Measurements from ENCODE around the gene LAPTM4A.
A peak's percentile ranks its signal among the peaks of the same experiment; 100 is the strongest.
"Not testable (repeated sequence)": the region's sequence is repeated elsewhere in the genome, so short reads cannot be mapped to it uniquely, and the experiment has no call there.

The LAPTM4A gene

GRCh38 chr2:20054119-20054518 is 2.7 kb upstream of the LAPTM4A start:
- DNase-seq (ENCODE audit: low read depth, low spot score), result no peak
- no peak overlapping the region for H3K27ac ChIP-seq

GRCh38 chr2:20052861-20053281 is 1.4 kb upstream of the LAPTM4A start:
- H3K27ac ChIP-seq, result peak overlapping the region; percentile 96
- no peak for DNase-seq (ENCODE audit: low read depth, low spot score)

GRCh38 chr2:20052229-20052851 is 912 bp upstream of the LAPTM4A start:
- DNase-seq (ENCODE audit: low read depth, low spot score), result no peak
- peak overlapping the region; percentile 96 for H3K27ac ChIP-seq

- peak overlapping the region; percentile 96 for H3K27ac ChIP-seq
- no peak for DNase-seq (ENCODE audit: low read depth, low spot score)
Measured at GRCh38 chr2:20050646-20051531, 539 bp downstream of the LAPTM4A start.

- peak overlapping the region; percentile 96 for H3K27ac ChIP-seq
- no peak for DNase-seq (ENCODE audit: low read depth, low spot score)
Measured at GRCh38 chr2:20050104-20050645, 1.3 kb downstream of the LAPTM4A start.

- no peak for DNase-seq (ENCODE audit: low read depth, low spot score)
- peak overlapping the region; percentile 96 for H3K27ac ChIP-seq
Measured at GRCh38 chr2:20049637-20050036, 1.8 kb downstream of the LAPTM4A start.

GRCh38 chr2:20048488-20049448 is 2.7 kb downstream of the LAPTM4A start:
- H3K27ac ChIP-seq, result peak overlapping the region; percentile 96
- DNase-seq (ENCODE audit: low read depth, low spot score), result no peak

- H3K27ac ChIP-seq; DNase-seq (ENCODE audit: low read depth, low spot score): not testable (repeated sequence)
Measured at GRCh38 chr2:20045712-20046292, 5.6 kb downstream of the LAPTM4A start.

- no peak for DNase-seq (ENCODE audit: low read depth, low spot score)
- H3K27ac ChIP-seq, result no peak overlapping the region
Measured at GRCh38 chr2:20044778-20045177, 6.7 kb downstream of the LAPTM4A start.

- DNase-seq (ENCODE audit: low read depth, low spot score), result no peak
- no peak overlapping the region for H3K27ac ChIP-seq
Measured at GRCh38 chr2:20042531-20042930, 8.9 kb downstream of the LAPTM4A start.

GRCh38 chr2:20040489-20041172 is 10.8 kb downstream of the LAPTM4A start:
- DNase-seq (ENCODE audit: low read depth, low spot score), result no peak
- peak overlapping the region; percentile 9 for H3K27ac ChIP-seq

- no peak overlapping the region for H3K27ac ChIP-seq
- no peak for DNase-seq (ENCODE audit: low read depth, low spot score)
Measured at GRCh38 chr2:20037660-20038059, 13.8 kb downstream of the LAPTM4A start.

- H3K27ac ChIP-seq, result no peak overlapping the region
- DNase-seq (ENCODE audit: low read depth, low spot score), result no peak
Measured at GRCh38 chr2:20035955-20036666, 15.3 kb downstream of the LAPTM4A start.

- no peak overlapping the region for H3K27ac ChIP-seq
- no peak for DNase-seq (ENCODE audit: low read depth, low spot score)
Measured at GRCh38 chr2:20034821-20035220, 16.6 kb downstream of the LAPTM4A start.

GRCh38 chr2:20034218-20034617 is 17.2 kb downstream of the LAPTM4A start:
- DNase-seq (ENCODE audit: low read depth, low spot score), result no peak

GRCh38 chr2:20033322-20033721 is 18.1 kb downstream of the LAPTM4A start:
- H3K27ac ChIP-seq, result no peak overlapping the region
- DNase-seq (ENCODE audit: low read depth, low spot score), result no peak

More at GRCh38 chr2:20034218-20034617, 17.2 kb downstream of the LAPTM4A start:
- no peak overlapping the region for H3K27ac ChIP-seq

- H3K27ac ChIP-seq, result no peak overlapping the region
- DNase-seq (ENCODE audit: low read depth, low spot score), result no peak
Measured at GRCh38 chr2:20030224-20030623, 21.2 kb downstream of the LAPTM4A start.

- no peak for DNase-seq (ENCODE audit: low read depth, low spot score)
Measured at GRCh38 chr2:20027705-20028434, 23.6 kb downstream of the LAPTM4A start.

More at GRCh38 chr2:20027705-20028434, 23.6 kb downstream of the LAPTM4A start:
- H3K27ac ChIP-seq, result no peak overlapping the region
